ENCODE results near the gene CCNG1.
A peak's percentile ranks its signal among the peaks of the same experiment; 100 is the strongest.
"Not testable (repeated sequence)": the region's sequence is repeated elsewhere in the genome, so short reads cannot be mapped to it uniquely, and the experiment has no call there.

Gene CCNG1

DNA sequence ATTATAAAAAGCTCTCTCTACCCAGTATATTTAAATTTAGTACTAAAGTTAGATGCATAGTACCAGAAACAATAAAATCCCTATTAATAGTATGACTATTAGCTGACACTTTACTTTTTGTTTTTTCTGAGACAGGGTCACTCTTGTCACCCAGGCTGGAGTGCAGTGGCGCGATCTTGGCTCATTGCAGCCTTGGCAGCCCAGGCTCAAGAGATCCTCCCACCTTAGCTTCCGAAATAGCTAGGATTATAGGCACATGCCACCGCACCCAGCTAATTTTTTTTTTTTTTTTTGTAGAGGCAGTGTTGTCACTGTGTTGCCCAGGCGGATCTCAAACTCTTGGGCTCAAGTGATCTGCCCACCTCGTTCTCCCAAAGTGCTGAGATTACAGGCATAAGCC, 8.0 kb downstream of the CCNG1 start:
- DNase-seq = no peak

DNA sequence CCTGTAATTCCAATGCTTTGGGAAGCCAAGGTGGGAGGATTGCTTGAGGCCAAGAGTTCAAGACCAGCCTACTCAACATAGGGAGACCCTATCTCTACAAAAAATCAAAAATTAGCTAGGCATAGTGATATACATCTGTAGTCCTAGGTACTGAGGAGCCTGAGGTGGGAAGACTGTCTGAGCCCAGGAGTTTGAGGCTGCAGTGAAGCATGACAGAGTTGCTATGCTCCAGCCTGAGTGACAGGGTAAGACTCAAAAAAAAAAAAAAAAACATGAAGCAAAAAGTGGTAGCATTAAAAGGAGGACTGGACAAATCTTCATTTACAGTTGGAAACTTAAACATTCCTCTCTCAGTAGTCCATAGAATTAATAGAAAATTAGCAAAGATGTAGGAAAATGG, 9.8 kb downstream of the CCNG1 start:
- no peak for DNase-seq

DNA sequence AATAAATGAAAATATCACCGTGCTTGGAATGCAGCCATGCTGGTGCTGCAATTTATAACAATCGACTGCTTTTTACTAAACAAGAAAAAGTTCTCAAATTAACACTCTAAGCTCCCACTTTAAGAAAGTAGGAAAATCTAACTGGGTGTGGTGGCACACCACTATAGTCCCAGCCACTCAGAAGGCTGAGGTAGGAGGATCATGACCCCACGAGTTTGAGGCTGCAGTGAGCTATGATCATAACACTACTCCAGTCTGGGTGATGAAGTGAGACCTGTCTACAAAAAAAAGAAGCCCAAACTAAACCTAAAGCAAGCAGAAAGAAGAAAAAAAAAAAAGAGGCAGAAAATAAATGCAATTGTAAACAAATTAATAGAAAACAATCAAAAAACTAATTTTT, 10.5 kb downstream of the CCNG1 start:
- no peak for DNase-seq

DNA sequence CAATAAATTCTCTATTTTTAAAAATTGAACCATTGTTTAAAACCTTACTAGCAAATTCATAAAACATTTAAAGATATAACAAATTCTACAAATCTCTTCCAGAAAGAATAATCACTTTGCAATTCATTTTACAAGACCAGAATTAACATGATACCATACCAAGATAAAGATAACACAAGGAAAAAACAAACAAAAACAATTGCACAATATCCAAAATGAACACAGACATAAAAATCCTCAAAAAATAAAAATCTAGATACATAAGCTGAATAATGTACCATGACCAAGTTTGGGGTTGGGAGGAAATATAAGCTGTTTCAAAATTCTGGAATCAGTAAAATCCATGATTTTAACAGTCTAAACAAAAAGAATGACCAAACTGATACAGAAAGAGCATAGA, 11.1 kb downstream of the CCNG1 start:
- no peak for DNase-seq

DNA sequence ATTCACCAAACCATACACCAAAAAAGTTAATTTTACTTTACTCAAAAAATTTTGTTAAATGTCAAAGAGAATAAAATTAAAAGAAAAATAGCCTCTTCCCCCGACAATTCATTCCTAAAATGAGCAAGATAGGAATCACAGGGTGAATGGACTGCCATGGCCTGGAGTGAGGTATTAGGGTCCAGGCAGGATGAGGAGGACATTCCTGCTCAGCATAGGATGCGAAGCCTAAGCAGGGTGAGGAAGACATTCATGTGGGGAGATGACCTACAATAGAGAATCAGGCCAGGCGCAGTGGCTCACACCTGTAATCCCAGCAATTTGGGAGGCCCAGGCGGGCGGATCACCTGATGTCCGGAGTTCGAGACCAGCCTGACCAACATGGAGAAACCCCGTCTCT, 14.1 kb downstream of the CCNG1 start:
- DNase-seq = no peak

DNA sequence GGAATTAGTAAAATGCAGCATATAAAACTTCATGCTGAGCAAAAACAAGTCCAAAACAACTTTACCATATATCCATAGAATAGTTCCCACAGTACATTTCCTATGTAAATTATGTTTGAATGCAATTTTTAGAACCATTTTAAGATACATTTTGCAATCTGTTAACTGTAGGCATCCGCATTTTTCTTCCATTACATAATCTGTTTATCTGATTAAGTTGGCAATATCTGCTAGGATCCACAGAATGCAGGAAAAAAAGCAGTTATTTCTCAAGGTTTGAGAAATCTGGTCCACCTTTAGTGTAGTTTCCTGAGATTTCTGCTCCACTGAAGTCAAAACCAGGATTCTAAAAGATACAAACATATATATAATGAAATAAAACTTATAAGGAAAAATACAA, 16.3 kb downstream of the CCNG1 start:
- no peak for DNase-seq

DNA sequence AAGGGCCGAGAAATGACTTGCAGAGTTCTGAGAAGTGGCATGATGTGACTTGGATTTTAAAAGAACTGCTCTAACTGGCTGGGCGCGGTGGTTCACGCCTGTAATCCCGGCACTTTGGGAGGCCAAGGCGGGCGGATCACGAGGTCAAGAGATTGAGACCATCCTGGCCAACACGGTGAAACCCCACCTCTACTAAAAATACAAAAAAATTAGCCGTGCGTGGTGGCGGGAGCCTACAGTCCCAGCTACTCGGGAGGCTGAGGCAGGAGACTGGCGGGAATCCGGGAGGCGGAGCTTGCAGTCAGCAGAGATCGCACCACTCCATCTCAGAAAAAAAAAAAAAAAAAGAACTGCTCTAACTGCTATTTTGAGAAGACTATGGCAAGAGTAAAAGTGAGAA, 18.0 kb downstream of the CCNG1 start:
- DNase-seq = not testable (repeated sequence)

DNA sequence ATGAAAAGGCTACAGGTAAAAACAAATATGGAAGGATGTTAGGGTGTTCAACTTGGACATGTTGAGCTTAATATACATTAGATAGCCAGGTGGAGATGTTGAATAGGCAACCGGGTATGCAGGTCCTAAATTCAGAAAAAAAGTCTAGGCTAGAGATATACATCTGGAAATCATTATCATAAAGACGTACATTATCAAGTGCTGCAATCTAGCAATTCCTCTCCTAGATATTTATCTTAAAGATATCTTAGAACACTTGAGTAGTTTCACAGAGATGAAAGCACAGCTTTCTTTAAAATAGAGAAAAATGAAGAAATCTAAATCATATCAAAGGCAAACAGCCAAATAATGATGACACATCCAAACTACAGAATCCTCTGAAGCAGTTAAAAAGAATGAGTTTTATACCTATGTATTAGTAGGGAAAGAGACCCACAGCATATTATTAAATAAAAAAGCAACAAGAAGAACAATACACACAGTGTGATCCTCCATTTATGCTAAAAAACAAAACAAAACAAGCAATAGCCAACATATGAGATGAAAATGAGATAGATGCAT, 18.7 kb downstream of the CCNG1 start:
- no peak for DNase-seq

DNA sequence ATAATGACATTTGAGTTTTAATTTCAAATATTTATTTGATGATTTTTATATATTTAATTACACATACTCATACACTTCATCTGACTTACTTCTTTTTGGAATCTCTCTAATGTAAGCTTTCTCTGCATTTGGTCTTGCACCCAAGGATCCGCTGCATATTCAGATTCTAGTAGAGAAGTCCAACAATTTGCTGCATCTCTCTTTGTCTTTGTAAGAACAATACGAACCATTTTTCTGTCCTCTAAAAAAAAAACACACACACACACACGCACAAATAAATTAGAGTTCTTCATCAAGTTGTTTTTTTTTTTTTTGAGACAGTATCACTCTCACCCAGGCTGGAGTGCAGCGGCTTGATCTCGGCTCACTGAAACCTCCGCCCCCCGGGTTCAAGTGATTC, 19.4 kb downstream of the CCNG1 start:
- no peak for DNase-seq

DNA sequence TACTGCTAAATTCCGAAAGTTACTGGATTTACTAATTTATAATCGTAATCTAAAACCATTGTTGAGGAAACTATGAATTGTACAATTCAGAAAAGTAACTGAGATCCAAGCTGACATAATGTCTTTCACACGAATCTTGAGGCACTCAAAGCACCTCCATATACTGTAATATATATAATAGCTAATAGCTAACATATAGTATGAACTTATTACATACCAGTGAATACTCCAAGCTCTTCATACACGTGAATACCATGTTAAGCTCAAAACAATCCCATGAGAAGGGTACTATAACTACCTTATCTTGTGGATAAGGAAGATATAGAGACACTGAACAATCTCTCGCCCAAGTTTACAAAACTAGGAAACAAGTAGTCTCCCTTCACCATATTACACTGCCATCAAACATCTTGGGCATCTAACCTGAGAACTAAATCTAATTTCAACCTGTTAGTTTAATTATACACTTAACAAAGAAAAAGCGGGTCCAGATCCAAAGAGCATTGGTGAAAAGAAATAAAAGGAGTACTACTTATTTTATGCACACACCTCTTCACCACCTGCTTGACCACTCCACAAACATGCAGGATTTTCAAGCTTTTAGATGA, 21.5 kb downstream of the CCNG1 start:
- no peak for DNase-seq

DNA sequence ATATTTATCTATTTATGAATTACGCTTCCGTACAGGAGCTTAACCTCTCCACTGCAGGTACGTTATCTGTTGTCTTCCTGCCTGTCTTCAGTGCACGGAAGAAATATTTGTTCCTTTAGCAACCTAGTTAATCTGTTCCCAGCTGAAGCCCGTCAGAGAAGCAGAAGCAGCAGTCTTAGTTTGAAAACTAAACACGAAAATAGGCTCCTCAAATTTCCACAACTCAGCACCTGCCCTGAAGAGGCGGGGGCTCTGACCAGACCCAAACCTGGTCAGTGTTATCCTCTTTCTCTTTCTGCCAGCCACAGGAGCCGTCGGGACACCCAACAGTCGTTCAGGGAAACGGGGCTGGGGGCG, 22.0 kb downstream of the CCNG1 start:
- no peak for DNase-seq

DNA sequence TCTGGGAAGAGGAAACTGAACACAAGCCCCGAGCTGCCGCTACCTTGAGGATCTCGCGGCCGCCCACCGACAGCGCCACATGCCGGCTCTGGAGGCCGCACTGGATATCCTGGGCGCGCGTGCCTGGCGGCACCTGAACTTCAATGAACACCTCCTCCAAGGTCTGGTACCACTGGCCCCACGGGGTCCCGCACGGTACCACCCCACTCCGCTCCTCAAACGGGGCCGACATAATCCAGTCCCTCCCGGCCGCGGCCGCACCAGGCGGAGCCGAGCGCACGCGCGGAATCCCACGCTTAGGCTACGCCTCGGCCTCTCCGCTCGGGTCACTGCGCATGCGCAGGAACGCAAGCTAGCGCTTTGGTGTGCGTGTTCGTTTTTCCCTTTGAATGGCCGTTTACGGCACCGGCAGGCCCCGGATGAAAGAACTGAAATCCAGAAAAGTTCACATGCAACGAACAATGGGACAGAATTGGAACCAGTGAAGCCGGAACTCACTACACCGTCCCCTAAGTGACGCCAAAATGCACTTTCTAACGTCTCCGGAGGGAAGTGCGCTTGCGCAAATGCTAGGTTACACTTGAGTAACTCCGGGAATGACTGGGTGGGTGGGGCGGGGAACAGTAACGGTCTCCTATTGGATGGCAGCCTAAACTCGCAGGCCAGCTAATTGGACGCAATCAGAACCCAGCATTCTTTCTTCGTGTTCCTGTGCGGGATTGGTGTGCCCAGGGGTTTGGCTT, 22.6 kb downstream of the CCNG1 start, which contains the start of gene NUDCD2:
TSS of gene NUDCD2 (minus strand) at position 284 of the 743 bp plus-strand sequence. CDS start at position 232, 52 bp downstream.
- peak; percentile 98 for DNase-seq

DNA sequence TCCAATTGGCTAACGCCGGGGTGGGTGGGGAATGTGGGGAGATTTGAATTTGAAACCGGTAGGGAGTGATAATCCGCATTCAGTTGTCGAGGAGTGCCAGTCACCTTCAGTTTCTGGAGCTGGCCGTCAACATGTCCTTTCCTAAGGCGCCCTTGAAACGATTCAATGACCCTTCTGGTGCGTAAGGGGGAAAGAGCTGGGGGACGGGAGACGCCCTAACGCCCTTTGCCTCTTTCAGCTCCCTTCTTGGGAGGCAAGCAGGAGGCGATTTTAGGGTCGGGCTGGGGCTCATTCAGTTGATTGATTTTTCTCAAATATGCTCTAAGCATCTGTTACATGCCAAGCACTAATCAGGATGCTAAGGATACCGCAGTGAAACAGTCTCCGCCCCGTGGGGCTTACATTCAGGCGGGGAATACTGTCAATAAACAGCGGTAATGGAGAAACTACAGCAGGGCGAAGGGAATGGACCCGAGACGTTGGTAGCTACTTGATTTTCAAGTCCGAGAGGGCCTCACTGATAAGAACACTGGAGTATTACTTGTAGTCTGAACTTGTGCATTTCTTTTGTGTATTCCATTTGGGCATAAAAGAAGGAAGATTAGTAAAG, 23.3 kb downstream of the CCNG1 start, which contains the start of gene HMMR:
TSS of gene HMMR (plus strand) at position 71 of the 610 bp plus-strand sequence. CDS start at position 132, 61 bp downstream.
- no peak for DNase-seq

DNA sequence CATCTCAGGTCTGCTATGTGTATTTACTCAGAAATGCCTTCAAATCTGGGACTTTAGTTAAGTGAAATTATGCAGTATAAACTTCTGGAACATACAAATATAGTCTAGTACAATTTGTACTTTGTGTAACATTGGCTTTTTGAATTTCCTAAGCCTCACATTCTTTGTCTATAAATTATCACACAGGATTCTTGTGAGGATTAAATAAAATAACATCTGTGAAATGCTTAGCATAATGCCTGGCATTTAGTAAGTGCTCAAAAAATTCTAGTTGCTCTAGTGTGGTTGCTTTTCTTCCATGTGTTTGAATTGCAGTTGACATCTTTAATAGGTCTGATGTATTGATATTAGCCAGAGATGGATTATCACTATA, 25.7 kb downstream of the CCNG1 start:
- no peak for DNase-seq

DNA sequence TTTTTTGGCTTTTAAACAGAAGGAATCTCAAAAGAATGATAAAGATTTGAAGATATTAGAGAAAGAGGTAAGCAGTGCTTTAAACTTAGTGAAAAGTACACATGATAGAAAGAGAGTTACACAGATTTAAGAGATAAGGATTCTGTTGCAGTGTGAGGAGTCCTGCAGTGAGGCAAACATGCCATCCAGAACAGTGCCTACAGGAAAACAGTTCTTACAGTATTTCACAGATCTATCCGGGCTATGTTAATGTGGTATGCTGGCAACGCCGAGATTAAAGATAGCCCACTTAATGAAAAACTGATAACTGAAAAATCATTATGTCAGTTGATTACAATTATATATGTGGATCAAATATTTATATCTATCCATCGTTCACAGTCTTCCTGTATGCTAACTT, 30.3 kb downstream of the CCNG1 start:
- DNase-seq = no peak

DNA sequence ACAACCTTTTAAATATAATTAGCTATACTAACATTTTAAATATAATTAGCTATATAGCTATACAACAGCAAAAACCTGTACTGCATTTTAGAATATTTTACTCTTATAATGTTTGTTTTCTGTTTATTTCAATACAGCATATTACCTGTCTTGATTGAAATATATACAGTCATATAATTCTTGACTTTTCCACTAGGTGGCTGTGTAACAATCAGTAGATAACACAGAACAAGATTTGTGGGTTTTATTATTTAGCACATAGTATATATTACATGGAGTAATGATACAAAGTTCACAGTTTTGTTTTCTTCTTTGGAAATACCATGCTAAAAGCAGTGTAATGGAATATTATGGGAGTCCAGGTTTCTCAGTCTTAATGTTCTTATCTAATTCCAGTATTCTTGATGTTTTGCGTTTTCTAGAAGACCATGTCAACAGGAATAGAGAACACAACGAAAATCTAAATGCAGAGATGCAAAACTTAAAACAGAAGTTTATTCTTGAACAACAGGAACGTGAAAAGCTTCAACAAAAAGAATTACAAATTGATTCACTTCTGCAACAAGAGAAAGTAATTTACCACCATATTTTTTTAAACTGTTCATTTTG, 36.3 kb downstream of the CCNG1 start:
- no peak for DNase-seq

DNA sequence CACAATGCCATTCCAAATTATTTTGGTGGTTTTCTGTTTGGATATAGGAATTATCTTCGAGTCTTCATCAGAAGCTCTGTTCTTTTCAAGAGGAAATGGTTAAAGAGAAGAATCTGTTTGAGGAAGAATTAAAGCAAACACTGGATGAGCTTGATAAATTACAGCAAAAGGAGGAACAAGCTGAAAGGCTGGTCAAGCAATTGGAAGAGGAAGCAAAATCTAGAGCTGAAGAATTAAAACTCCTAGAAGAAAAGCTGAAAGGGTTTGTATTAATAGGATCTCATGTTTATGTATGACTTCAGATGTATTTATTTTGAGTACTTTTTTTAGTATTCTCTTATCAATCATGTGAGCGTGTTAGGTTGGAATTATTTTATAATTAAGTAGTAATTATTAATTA, 38.0 kb downstream of the CCNG1 start:
- no peak for DNase-seq

DNA sequence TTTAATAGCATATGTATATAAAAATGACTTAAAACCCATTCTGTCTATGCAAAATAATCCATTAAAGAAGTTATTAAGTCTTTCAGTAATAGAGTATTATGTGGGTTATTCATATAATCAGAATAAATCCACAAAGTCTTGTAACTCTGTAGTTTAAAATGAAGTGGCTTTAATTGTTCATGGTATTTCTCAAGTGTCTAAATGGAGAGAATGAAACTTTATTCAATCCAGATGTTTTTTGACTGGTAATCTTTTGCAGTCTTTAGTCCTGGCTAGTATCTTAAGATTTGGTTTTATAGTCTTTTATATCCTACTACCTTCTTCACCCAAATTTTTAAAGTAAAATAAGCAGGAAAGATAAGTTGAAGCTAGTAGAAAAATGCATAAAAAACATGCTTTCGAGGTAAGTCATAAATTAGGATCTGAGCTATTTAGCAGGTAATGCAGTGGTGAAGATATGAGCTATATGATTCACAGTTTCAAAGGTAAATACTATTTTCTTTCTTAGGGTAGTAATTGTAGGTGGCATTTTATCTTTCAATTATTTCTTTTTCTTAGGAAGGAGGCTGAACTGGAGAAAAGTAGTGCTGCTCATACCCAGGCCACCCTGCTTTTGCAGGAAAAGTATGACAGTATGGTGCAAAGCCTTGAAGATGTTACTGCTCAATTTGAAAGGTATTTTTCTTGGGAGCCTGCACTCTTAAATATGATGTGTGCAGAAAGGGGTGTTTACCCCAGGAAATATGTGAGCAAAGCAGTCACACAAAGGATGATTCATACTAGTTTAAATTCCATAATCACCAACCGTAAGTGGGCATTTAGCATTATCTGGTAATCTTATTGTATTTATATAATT, 41.0 kb downstream of the CCNG1 start:
- no peak for DNase-seq

DNA sequence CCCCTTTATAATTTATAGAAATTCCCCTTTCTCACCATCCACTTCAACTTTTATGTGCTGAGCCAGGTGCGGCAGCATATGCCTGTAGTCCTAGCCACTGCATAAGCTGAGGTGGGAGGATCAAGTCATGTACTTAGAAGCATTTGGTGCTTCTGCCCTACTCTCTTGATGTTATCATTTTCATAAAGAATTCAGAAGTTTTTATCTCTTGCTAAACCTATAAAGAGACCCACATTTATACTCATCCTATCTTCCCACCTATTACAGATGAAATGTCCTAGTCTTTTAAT, 41.5 kb downstream of the CCNG1 start:
- no peak for DNase-seq

DNA sequence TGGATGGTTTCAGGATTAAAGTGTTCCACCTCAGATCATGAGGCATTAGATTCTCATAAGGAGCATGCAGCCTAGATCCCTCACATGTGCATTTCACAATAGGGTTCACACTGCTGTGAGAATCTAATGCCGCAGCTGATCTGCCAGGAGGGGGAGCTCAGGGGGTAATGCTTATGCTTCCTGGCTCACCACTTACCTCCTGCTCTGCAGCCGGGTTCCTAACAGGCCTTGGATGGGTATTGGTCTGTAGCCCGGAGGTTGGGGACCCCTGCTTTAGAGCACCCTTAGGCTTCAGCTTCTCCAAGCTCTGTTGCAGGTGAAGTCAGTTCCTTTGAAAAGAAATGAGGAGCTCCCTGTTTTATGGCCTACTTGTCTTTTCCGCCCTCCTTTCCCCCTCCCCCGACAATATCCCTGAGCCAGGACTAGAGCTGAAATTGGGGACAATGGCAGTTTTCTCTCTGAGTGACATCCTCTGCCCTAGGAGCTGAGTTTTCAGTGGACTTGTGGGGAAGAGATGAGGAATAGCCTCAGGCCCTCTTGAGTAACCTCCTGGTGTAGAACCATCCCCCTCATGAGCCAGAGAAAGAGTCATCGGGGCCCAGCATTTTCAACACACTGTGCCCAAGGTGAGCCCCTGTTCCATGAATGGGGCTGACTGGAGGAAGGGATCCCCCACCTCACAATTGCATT, 51.8 kb downstream of the CCNG1 start:
- no peak for DNase-seq

DNA sequence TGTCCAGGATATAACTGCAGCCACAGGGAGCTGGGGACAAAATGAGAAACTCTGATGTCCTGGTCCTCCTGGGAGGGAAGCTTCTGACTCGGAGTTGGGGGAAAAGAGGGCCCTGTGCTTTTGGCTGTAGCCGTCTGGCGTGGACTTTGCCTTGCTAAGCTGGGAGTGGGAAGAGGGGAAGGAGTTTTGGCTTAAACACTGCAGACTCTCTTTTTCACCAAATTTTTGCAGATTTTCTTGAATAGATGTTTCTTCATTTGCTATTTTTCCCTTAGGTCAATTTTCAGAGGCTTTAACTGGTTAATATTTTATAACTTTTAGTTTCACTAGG, 52.3 kb downstream of the CCNG1 start:
- DNase-seq = no peak

Measured in activated CD4-positive, alpha-beta T cell treated with anti-CD3 and anti-CD28 coated beads, Interleukin-10, Interleukin-2, amounts not matched to agents 100 ng/mL and 50 ng/mL, durations not matched to agents 16 hours and 8 hours (primary cell).